SW480 (cell line): Measurements from ENCODE around the gene HMCN2.

Source experiments
- DNase-seq: peaks from one replicate; pipeline ENCODE4 v3.0.0-alpha.2; 2016; ENCODE audit warnings: low spot score

HMCN2 gene

DNA sequence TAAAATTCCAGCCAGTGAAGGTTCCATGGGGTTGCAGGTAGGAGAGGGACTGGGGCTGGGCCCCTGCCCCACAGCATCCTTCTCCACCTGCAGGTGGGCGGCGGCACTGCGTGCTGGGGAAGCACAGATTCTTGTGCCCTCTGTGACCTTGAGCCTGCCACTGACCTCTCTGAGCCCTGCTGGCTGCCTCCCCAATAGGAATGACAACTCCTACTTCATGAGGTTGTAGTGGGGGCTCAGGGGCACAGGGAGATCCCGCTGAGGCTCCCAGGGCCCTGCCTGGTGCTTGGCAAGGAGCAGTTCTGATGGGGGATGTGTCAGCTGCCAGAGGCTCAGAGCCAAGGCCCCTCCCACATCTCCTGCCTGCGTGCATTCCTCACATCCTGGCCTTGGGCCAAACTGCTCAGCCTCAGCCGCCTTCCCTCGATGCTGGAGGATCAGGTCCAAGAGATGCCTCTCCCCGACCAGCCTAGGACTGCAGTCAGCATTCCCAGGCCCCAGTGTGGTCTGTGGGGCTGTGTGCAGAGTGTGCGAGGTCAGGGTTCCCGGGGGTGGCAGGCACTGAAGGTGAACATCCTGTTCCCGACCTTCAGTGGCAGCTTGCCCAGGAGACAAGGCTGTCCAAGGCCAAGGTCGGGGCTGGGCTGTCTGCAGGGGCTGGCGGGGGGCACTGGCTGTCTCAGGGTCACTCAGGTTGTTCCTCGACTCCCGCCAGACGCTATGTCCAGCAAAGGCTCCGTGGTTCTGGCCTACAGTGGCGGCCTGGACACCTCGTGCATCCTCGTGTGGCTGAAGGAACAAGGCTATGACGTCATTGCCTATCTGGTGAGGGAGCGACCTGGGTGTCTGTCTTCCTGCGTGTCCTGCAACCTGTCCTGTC, 186.2 kb downstream of the HMCN2 start:
- peak; percentile 68 for DNase-seq

DNA sequence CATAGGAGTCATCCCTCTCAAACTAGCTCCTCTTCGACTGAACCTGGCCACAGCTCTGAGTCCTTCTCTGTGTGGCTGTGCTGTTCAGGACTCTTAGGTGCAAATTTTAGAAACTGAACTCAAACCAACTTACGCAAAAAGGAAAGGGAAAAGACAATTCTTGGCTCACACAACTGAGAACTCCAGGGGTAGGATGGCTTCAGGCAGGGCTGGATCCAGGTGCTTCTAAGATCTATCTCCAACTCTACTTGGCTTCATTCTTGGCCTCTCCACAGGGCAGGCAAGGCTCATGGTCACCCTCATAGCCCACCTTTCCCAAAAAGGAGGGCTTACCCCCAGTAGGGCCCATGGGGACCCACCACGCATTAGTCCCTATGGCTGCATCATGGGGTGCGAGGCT, 187.3 kb downstream of the HMCN2 start:
- no peak for DNase-seq

DNA sequence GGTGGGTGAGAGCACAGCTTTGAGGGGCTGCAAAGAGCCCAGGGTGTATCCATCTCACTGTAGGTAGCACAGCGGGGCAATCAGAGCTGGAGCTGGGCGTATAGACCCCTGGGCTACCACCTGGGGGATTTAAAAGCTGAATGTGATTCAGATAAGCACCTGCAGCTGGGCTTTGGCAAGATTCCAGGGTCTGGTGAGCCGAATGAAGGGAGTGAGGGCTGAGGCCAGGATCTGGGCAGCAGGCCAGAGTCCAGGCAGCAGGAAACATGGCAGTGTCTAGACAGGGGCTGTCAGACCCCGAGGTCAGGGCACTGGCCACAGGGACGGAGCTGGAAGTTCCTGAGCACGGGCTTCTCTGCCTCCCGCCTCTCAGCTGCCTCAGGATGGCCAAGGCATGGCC, 187.9 kb downstream of the HMCN2 start:
- DNase-seq: no peak

DNA sequence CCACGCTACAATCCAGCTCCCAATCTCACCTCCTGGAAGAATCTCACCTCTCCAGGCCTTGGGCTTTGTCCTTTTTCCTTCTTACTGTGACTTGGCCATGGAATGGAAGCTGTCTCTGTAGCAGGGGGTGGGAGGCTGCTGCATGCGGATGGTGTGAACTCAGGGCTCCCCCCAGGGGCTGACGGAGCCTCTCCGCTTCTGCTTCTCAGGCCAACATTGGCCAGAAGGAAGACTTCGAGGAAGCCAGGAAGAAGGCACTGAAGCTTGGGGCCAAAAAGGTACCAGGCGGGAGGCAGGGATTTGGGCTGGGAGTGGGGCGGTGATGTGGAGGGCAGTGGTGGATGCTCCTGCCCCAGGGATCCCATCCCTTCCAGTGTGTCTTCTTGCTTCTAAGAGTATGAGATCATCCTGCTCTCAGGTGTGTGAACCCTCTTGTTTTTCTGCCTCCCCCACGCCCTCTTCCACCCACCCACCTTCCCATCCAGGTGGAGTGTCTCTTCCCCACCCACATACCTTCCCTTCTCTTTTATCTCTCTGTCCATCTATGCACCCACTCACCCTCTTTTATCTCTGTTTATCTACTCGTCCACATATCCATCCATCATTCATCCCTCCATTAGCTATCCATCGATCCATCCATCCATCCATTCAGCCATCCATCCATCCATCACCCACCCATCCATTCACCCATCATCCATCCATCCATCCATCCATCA, 188.7 kb downstream of the HMCN2 start:
- DNase-seq: no peak

DNA sequence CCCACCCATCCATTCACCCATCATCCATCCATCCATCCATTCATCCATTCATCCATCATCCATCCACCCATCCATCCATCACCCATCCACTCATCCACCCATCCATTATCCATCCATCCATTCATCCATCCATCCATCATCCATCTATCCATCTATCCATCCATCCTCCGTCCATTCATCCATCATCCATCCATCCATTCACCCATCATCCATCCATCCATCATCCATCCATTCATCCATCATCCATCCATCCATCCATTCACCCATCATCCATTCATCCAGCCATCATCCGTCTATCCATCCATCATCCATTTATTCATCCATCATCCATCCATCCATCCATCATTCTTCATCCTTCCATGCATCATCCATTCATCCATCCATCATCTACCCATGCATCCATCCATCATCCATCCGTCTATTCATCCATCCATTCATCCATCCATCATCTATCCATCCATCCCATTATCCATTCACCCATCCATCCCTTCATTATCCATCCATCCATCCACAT, 189.3 kb downstream of the HMCN2 start:
- DNase-seq: no peak

DNA sequence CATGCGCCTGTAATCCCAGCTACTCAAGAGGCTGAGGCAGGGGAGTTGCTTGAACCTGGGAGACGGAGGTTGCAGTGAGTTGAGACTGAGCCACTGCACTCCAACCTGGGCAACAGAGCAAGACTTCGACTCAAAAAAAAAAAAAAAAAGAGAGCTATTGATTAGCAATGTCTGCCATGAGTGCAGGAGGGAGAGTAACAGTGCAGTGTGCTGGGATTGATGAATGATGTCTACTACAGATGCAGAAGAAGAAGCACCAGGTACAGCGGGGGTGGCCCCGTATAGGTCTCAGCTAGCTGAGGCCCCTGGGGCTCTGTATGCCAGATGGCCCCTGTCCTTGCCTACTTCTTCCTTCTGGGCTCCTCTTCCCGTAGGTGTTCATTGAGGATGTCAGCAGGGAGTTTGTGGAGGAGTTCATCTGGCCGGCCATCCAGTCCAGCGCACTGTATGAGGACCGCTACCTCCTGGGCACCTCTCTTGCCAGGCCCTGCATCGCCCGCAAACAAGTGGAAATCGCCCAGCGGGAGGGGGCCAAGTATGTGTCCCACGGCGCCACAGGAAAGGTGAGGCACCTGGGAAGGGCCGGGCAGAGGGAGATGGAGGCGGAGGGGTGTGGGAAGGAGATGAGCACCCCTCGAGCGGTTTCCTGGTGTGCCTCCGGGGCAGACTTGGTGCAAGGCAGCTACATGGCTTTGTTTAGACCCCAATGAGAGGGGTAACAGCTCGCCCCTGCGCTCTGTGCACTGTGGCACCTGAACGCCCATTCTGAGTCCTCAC, 192.7 kb downstream of the HMCN2 start:
- no peak for DNase-seq

DNA sequence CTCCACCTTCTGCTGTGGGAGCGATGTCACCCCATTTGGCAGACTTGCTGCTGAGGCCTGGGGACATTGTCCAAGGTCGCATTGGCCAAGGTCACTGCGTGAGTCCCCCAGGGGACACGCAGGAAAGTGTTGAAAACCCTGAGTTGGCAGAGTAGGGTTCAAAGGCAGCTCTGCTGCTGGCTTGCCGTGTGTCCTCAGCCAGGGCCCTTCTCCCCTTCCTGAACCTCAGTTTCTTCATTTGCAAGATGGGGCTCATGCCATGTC, 193.2 kb downstream of the HMCN2 start:
- no peak for DNase-seq

DNA sequence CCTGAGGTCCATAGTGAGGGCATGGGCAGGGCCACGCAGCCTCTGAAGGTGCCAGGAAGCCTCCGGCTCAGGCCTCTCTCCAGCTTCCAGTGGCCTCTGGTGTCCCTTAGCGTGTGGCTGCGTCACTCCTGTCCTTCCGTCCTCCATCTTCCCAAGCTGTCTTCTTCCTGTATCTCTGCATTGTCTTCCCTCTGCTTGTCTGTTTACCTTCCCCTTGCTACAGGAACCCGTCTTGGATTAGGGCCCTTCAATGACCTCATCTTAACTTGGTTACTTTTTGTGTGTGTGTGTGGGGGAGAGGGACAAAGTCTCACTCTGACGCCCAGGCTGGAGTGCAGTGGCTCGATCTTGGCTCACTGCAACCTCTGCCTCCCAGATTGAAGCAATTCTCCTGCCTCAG, 193.6 kb downstream of the HMCN2 start:
- no peak for DNase-seq

DNA sequence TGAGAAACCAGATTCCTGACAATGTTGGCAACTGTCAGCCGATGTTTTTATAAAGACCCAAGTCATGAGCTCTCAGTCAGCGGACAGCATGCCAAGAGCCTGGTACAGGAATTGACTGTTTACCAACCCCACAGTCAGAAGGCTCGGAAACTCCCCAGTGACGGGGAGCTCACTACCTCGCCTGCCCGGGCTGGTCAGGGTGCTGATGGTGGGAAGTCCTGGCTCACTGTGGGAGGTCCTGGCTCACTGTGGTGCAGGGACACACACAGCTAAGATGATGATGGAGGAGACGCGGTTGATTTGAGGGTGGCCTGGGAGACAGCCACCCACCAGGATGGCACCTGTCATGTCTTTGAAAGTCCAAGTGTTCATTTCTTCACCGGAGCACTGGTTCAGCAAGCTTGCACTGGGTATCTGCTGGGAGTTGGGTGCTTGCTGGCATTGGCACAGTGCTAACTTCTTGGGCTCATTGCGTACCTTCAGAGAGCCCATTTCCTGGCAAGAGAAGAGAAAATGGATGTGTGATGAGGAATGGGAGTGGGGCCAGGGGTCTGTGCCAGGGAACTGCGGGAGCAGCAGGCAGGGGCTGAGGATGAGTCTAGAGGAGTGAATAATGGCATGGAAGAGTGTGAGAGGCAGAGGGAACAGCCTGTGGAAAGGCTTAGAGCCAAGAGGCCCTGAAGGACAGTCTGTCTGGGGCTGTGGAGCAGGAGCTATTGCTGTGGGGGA, 194.5 kb downstream of the HMCN2 start:
- no peak for DNase-seq

DNA sequence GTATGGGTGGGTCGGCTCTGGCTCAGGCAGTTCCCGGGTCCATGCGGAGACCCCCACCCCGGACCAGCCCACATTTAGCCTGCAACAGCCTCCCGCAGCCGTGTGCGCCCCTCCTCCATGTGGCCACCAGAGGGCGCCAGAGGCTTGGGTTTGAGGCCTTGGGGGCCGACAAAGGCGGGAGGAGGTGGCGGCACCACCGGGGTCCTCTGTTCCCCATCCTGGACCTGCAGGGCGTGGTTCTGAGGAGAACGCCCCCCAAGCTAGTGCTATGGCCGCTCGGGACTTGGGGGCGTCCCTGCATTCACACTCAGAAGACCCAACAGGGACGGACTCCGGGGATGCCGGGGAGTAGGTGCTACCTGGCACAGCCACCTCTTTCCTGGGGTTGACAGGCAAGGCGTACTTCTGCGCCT, 195.7 kb downstream of the HMCN2 start:
- DNase-seq: no peak

DNA sequence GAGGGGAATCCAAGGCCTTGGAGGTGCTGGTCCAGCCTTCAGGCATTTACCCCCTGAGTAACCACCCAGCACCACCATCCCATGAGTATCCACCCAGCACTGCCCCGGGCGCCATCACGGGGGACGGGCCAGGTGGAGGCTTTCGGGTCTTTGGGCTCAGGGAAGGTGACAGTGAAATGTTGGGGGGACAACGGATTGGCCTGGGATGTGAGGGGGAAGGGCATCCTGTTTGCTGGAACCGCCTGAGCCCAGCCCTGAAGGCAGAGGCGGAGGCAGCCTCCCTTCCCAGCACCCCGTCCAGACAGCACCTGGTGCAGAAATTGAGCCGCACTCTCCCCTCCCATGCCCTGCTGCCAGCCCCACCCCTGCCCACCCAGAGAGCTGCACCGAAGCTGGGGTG, 196.2 kb downstream of the HMCN2 start:
- DNase-seq: no peak

DNA sequence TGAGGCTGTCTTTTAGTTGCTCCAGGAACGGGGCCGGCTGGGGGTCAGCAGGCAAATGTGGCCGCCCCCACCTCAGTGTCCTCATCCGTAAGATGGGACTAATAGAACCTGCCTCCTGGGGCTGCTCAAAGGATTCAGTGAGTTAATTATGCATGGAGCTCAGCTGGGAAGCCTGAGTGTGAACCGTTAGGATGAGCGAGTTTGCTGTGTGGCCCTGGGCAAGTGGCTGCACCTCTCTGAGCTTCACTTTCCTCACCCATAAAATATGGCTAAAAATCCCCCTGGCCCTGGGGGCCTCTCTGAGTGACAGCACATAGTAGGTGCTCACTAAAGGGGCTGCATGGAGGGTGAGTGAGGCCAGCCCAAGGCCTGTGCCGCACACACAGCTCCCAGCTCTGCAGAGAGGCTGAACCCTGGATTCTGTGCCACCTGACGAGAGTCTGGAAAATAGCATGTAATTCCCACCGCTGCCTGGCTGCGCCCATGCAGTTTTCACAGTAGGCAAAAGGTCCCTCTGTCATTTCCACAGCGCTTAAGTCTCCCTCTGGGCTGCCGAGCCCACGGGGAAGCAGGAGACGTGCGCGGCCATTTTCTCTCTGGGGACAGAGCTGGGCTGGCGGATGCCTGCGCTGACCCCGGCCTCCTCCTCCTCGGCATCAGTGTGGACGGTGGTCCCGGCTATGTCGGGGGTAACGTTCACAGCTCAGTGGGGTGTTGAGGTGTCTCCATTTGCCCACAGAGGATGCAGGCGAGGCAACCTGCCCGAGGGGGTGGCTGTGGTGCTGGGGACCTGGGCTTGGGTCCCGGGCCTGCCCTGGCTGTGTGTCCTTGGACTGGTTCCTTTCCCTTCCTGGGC, 197.4 kb downstream of the HMCN2 start:
- no peak for DNase-seq

DNA sequence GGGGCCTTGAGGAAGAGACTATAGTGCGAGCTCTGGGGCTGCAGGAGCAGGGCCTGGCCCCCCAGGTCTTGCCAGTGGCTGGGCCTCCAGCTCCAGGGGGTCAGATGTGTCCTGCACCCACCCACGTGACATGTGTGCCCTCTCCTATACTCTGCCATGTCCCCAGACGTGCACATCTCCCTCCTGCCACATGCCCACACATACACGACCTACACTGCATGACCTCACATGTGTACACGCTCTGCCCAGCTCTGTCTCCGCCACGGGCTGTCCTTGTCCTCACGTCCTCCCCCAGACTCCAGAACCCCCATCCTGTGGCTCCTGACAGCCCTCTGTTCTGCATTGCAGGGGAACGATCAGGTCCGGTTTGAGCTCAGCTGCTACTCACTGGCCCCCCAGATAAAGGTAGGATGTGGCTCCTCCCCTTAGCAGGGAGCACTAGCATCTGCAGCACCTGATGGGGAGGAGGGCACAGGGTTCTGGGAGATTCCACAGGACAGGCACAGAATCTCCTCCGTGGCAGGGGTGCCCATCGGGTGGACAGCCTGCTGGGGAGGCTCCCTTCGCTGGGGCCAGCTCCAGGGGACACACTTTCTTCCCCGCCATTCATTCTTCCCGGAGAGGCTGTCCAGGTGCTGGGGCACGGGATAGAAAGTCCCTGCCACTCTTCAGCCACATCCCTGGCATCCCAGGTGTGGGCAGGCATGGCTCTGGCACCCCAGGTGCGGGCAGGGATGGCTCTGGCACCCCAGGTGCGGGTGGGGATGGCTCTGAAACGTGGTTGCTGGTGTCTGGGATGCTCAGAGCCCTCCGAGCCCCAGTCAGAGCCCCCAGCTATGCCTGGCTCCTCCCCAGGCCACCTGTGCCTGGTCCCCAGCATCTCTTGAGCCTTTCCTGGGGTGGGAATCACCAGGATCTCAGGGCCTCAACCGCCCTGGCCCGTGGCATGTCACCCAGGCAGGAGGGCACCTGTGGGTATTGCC, 198.5 kb downstream of the HMCN2 start:
- no peak for DNase-seq

DNA sequence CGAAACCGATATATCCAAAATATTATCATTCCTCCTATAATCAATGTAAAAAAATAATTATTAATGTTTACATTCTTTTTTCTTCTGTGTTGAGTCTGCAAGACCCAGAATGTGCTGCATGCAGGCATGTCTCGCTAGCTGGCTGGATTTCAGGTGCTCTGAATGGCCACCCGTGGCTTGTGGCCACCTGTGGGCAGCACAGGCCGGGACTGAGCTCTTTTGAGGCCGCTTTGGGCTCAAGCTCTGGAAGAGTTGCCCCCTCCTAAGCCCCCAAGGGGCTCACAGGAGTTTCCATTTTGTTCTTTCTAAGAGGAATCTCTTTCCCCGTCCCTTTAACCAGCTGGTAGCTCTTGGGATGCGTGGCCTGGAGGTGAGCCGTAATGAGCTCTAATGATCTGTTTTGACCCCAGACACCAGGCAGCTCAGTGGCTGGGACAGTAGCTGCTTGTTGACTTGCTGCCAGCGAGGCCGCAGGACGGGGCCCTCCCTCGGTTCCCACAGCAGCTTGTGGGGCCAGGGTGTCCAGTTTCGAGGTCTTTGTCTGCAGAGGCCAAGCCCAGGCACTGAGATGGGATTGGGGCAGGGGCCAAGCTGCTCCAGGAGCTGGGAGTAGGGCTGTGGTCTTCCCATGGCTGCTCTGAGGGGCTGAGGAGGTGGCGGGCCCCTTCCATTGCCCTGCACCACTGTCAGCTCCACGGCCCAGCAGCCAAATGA, 200.0 kb downstream of the HMCN2 start:
- no peak for DNase-seq

DNA sequence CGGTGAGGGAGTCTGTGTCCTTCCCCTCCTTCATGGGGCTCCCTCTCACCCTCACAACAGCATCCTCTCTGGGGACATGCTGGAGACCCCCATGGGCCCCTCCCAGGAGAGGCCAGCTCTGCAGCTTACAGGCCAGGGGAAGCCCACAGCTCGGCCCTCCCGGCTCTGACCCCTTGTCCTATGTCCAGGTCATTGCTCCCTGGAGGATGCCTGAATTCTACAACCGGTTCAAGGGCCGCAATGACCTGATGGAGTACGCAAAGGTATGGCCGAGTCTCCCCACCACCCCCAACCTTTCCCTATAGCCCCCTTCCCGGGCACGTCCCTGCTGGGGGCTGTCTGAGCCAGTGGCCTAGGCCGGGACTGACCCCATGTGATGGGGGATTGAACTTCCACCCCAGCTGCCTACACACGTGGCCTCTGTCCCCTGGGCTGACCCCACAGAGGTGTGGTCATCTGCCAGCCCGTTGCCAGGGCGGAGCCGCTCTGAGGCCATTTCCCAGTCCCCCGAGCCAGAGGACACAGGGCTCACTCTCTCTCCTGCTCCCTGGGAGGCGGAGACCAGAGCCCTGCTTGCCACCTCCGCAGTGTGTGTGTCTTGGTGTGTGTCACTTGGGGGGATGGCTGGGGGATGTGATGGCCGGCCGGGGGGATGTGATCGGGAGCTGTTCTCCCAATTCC, 201.1 kb downstream of the HMCN2 start:
- no peak for DNase-seq

DNA sequence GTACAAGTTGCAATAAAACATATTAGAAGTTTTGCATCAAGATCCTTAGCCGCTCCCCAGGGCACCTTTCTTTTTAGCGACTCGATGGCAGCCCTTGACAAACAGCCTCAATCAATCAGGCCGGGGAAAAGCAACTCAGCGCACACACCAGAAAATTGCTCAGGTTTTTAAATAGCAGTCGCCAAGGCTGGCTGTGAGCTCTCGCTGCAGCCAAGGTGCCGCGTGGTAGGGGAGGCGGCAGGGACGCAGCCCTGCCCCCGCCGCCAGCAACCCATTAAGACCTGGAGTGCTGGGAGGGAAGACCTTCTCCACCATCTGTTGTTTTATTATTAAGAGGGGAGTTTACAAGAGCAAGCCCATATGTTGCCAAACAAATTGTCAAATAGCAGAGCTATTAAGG, 201.8 kb downstream of the HMCN2 start:
- DNase-seq: no peak

DNA sequence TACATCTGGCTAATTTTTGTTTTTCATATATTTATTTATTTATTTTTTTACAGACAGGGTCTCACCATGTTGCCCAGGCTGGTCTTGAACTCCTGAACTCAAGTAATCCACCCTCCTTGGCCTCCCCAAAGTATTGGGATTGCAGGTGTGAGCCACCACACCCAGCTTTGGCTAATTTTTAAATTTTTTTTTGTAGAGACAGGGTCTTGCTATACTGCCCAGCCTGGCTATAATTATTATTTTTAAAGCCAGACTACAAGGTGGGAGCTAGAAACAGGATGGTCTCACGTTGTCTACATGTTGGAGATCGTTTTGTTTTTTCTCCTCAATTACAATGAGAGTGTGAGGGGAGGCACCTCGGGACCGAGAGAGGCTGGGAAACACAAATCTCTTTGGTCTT, 203.0 kb downstream of the HMCN2 start:
- no peak for DNase-seq

DNA sequence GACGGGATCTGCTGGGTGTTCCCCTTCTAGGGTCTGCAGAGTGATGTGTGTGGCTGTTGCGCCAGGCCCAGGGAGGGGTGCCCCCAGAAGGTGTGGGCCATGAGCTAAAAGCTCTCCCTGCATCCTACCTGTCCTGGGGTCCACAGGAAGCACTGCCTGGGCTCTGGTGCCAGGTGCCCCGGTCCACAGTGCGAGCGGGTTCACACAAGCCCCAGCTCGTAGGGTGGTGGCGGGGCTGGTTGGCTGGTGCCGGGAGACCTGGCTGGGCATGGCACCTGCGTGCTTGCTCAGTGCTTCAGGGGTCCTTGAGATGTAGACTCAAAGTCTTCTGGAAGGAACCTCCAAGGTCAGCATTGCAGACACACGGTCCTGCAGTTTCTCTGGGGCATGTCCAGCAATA, 204.7 kb downstream of the HMCN2 start:
- DNase-seq: no peak

DNA sequence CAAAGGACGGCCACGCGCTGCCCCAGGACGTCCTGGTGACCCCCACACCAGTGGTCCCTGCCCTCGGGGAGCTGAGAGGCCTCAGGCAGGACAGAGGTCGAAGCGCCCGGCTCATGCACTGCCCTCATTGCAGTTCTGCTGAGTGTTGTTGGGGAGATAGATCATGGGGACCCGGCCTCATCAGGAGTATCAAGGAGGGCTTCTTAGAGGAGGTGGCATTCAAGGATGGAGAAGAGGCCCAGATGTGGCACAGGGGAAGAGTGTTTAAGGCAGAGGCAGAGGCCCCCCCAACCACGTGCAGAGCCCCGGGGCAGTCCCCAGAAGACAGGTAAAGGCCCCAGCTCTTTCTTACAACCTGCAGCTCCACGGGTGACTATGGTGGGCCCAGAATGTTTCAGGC, 205.4 kb downstream of the HMCN2 start:
- DNase-seq: no peak
